HEK293 (cell line): ENCODE measurements around the gene CD47.

Experiments
- CTCF ChIA-PET: fragments of 350-600 bp; formaldehyde crosslinking; extraction: SDS; loops from one replicate; lab custom pipeline; 2021; ENCODE audit warnings: antibody characterized with exemption; lab: Yijun Ruan, JAX
- POLR2A ChIA-PET: fragments of 300-600 bp; formaldehyde crosslinking; extraction: SDS; loops from one replicate; lab custom pipeline; 2020; ENCODE audit warnings: antibody characterized with exemption, inconsistent platforms; lab: Yijun Ruan, JAX
- H3K27ac ChIP-seq: fragments of 200-500 bp; sonication (Bioruptor generic); 2 replicates; pipeline ENCODE4 v1.5.1; 2014; ENCODE audit warnings: low read depth, low read length, control low read depth, inconsistent platforms; ENCODE audit errors: extremely low read depth
- H3K36me3 ChIP-seq, 2 experiments: fragments of 200-500 bp in 1 of 2; sonication (Bioruptor generic) in 1 of 2; 1 replicate in 1 of 2; 2 replicates in 1 of 2; pipeline ENCODE4 v1.5.1; 2014 to 2017; ENCODE audit warnings: inconsistent platforms in 2 of 2, low read length in 2 of 2; ENCODE audit not compliant: control insufficient read depth in 2 of 2, insufficient read depth in 1 of 2
- H3K4me1 ChIP-seq: fragments of 200-500 bp; sonication (Bioruptor generic); 2 replicates; pipeline ENCODE4 v1.5.1; 2014; ENCODE audit warnings: mild to moderate bottlenecking, low read length, inconsistent platforms; ENCODE audit not compliant: control insufficient read depth, insufficient read depth
- H3K4me3 ChIP-seq: 2 replicates; pipeline ENCODE4 v1.5.1; 2011; ENCODE audit warnings: low read depth, mild to moderate bottlenecking, control low read depth, low read length, moderate library complexity
- H3K9me3 ChIP-seq: fragments of 200-500 bp; sonication (Bioruptor generic); 2 replicates; pipeline ENCODE4 v1.5.1; 2014; ENCODE audit warnings: low read depth, low read length, inconsistent platforms; ENCODE audit not compliant: control insufficient read depth, insufficient read depth
- GLIS1 ChIP-seq: fragments of 450-650 bp; formaldehyde crosslinking; IDR thresholded peaks from 2 replicates; pipeline ENCODE4 v1.5.1; 2016; ENCODE audit warnings: missing biosample characterization, missing genetic modification characterization
- MZF1 ChIP-seq: fragments of 450-650 bp; formaldehyde crosslinking; IDR thresholded peaks from 2 replicates; pipeline ENCODE4 v1.5.1; 2017; ENCODE audit warnings: missing biosample characterization, missing genetic modification characterization, borderline replicate concordance
- ZBTB20 ChIP-seq: fragments of 450-650 bp; formaldehyde crosslinking; IDR thresholded peaks from 2 replicates; pipeline ENCODE4 v1.5.1; 2016; ENCODE audit warnings: missing biosample characterization, missing genetic modification characterization
- ZNF112 ChIP-seq: fragments of 450-650 bp; formaldehyde crosslinking; IDR thresholded peaks from 2 replicates; pipeline ENCODE4 v1.5.0; 2017; ENCODE audit warnings: missing biosample characterization, missing genetic modification characterization
- ZNF114 ChIP-seq: fragments of 450-650 bp; formaldehyde crosslinking; IDR thresholded peaks from 2 replicates; pipeline ENCODE4 v1.5.0; 2017; ENCODE audit warnings: missing biosample characterization, missing genetic modification characterization
- ZNF121 ChIP-seq: fragments of 450-650 bp; formaldehyde crosslinking; IDR thresholded peaks from 2 replicates; pipeline ENCODE4 v1.5.1; 2016; ENCODE audit warnings: missing biosample characterization, missing genetic modification characterization
- ZNF146 ChIP-seq: fragments of 450-650 bp; formaldehyde crosslinking; IDR thresholded peaks from 2 replicates; pipeline ENCODE4 v1.5.1; 2016; ENCODE audit warnings: missing biosample characterization, missing genetic modification characterization
- ZNF169 ChIP-seq: fragments of 450-650 bp; formaldehyde crosslinking; IDR thresholded peaks from 2 replicates; pipeline ENCODE4 v1.5.1; 2016; ENCODE audit warnings: missing biosample characterization, missing genetic modification characterization
- ZNF239 ChIP-seq: fragments of 450-650 bp; formaldehyde crosslinking; IDR thresholded peaks from 2 replicates; pipeline ENCODE4 v1.5.1; 2016; ENCODE audit warnings: missing biosample characterization, missing genetic modification characterization
- ZNF354C ChIP-seq: fragments of 450-650 bp; formaldehyde crosslinking; IDR thresholded peaks from 2 replicates; pipeline ENCODE4 v1.5.1; 2016; ENCODE audit warnings: missing biosample characterization, missing genetic modification characterization, low read depth, borderline replicate concordance
- ZNF391 ChIP-seq: fragments of 450-650 bp; formaldehyde crosslinking; IDR thresholded peaks from 2 replicates; pipeline ENCODE4 v1.5.1; 2016; ENCODE audit warnings: low read depth, missing biosample characterization, missing genetic modification characterization, borderline replicate concordance
- ZNF416 ChIP-seq: fragments of 450-650 bp; formaldehyde crosslinking; IDR thresholded peaks from 2 replicates; pipeline ENCODE4 v1.5.1; 2016; ENCODE audit warnings: missing biosample characterization, missing genetic modification characterization
- ZNF433 ChIP-seq: fragments of 450-650 bp; formaldehyde crosslinking; IDR thresholded peaks from 2 replicates; pipeline ENCODE4 v1.5.1; 2016; ENCODE audit warnings: missing biosample characterization, missing genetic modification characterization, low read depth
- ZNF596 ChIP-seq: fragments of 450-650 bp; IDR thresholded peaks from 2 replicates; pipeline ENCODE4 v1.5.0; 2018; ENCODE audit warnings: missing biosample characterization, mild to moderate bottlenecking, missing genetic modification characterization, moderate library complexity
- ZNF600 ChIP-seq: fragments of 450-650 bp; formaldehyde crosslinking; IDR thresholded peaks from 2 replicates; pipeline ENCODE4 v1.5.1; 2016; ENCODE audit warnings: missing biosample characterization, missing genetic modification characterization
- ZNF791 ChIP-seq: fragments of 450-650 bp; formaldehyde crosslinking; IDR thresholded peaks from 2 replicates; pipeline ENCODE4 v1.5.1; 2016; ENCODE audit warnings: missing biosample characterization, missing genetic modification characterization
- TF ChIP-seq, protein P1 (sequence below): fragments of 450-650 bp; formaldehyde crosslinking; IDR thresholded peaks from 2 replicates; pipeline ENCODE4 v1.5.1; 2016; ENCODE audit warnings: missing biosample characterization, missing genetic modification characterization
- TF ChIP-seq, protein P2 (sequence below): fragments of 450-650 bp; formaldehyde crosslinking; IDR thresholded peaks from 2 replicates; pipeline ENCODE4 v1.5.1; 2016; ENCODE audit warnings: missing biosample characterization, missing genetic modification characterization
- TF ChIP-seq, protein P3 (sequence below): fragments of 450-650 bp; formaldehyde crosslinking; IDR thresholded peaks from 2 replicates; pipeline ENCODE4 v1.5.1; 2017; ENCODE audit warnings: missing biosample characterization, missing genetic modification characterization
- TF ChIP-seq, protein P4 (sequence below): IDR thresholded peaks from 2 replicates; pipeline ENCODE4 v1.6.1; 2011; ENCODE audit warnings: mild to moderate bottlenecking, low read depth, low read length, borderline replicate concordance
- TF ChIP-seq, protein P5 (sequence below): fragments of 450-650 bp; formaldehyde crosslinking; IDR thresholded peaks from 2 replicates; pipeline ENCODE4 v1.5.1; 2016; ENCODE audit warnings: missing biosample characterization, missing genetic modification characterization

CD47 gene

DNA sequence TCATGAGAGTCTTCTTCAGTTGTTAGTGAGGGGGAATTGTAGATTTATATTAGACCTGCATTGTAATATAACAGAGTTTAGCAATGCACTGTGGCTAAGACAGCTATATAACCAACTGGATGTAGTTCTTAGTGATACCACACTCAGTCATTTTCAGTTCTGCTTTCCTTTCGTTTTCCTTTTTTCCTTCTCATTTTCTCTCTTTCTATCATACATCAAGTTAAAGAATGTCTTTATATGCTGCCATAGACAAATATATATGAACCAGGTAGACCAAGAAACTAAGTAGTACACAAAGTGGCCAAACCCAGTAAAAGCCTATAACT, 43.7 kb upstream of the CD47 start (continued):
- TF ChIP-seq, protein P1, sequence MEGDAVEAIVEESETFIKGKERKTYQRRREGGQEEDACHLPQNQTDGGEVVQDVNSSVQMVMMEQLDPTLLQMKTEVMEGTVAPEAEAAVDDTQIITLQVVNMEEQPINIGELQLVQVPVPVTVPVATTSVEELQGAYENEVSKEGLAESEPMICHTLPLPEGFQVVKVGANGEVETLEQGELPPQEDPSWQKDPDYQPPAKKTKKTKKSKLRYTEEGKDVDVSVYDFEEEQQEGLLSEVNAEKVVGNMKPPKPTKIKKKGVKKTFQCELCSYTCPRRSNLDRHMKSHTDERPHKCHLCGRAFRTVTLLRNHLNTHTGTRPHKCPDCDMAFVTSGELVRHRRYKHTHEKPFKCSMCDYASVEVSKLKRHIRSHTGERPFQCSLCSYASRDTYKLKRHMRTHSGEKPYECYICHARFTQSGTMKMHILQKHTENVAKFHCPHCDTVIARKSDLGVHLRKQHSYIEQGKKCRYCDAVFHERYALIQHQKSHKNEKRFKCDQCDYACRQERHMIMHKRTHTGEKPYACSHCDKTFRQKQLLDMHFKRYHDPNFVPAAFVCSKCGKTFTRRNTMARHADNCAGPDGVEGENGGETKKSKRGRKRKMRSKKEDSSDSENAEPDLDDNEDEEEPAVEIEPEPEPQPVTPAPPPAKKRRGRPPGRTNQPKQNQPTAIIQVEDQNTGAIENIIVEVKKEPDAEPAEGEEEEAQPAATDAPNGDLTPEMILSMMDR: no peak
- TF ChIP-seq ZNF354C (no peak), ZNF146 (tag by site-specific recombination) (no peak), ZNF114 (tag by site-specific recombination) (no peak), ZNF112 (no peak), MZF1 (tag by site-specific recombination) (no peak), ZNF239 (tag by site-specific recombination) (no peak)
- TF ChIP-seq, protein P2, sequence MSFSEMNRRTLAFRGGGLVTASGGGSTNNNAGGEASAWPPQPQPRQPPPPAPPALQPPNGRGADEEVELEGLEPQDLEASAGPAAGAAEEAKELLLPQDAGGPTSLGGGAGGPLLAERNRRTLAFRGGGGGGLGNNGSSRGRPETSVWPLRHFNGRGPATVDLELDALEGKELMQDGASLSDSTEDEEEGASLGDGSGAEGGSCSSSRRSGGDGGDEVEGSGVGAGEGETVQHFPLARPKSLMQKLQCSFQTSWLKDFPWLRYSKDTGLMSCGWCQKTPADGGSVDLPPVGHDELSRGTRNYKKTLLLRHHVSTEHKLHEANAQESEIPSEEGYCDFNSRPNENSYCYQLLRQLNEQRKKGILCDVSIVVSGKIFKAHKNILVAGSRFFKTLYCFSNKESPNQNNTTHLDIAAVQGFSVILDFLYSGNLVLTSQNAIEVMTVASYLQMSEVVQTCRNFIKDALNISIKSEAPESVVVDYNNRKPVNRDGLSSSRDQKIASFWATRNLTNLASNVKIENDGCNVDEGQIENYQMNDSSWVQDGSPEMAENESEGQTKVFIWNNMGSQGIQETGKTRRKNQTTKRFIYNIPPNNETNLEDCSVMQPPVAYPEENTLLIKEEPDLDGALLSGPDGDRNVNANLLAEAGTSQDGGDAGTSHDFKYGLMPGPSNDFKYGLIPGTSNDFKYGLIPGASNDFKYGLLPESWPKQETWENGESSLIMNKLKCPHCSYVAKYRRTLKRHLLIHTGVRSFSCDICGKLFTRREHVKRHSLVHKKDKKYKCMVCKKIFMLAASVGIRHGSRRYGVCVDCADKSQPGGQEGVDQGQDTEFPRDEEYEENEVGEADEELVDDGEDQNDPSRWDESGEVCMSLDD (tag by site-specific recombination): no peak
- TF ChIP-seq, protein P3, sequence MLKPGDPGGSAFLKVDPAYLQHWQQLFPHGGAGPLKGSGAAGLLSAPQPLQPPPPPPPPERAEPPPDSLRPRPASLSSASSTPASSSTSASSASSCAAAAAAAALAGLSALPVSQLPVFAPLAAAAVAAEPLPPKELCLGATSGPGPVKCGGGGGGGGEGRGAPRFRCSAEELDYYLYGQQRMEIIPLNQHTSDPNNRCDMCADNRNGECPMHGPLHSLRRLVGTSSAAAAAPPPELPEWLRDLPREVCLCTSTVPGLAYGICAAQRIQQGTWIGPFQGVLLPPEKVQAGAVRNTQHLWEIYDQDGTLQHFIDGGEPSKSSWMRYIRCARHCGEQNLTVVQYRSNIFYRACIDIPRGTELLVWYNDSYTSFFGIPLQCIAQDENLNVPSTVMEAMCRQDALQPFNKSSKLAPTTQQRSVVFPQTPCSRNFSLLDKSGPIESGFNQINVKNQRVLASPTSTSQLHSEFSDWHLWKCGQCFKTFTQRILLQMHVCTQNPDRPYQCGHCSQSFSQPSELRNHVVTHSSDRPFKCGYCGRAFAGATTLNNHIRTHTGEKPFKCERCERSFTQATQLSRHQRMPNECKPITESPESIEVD (tag by site-specific recombination): no peak

DNA sequence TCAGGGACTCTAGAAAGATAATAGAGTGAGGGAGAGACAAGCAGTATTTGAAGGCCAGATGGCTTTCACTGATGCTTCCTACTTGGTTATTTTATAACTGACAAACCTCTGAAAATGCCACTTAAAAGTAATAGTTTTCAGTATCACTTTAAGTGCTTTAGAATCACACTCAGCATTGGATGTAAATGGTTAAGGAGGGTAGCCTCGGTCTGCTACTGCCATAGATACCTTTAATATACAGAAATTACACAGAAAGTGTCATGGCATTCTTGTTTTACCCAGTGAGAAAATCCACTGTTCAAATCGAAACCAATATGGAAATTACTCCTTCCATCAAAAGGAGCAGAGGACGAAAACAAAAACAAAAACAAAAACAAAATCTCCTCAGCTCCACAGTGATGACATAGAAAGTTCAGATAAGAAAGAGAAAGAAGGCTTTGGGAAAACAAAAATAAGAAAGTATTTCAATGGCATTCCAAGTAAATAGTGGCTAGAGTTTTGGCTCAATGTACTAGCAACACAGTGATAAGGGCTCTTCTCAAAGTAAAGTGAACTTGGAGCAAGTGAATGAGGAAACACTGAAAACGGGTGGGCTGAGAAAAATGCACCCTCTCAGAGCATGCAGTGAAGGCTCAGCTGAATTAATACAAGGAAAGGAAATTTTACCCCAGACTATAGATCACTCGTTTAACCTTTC, 43.2 kb upstream of the CD47 start:
- no peak overlapping the region for H3K27ac ChIP-seq

More for the DNA sequence above, 43.2 kb upstream of the CD47 start:
- no peaks in the 10 kb centered on the region for H3K36me3 ChIP-seq
- no peak for TF ChIP-seq ZNF416 (tag by site-specific recombination)
- TF ChIP-seq ZBTB20: no peak
- no peak for TF ChIP-seq ZNF112
- no peak for TF ChIP-seq GLIS1
- TF ChIP-seq, protein P4, sequence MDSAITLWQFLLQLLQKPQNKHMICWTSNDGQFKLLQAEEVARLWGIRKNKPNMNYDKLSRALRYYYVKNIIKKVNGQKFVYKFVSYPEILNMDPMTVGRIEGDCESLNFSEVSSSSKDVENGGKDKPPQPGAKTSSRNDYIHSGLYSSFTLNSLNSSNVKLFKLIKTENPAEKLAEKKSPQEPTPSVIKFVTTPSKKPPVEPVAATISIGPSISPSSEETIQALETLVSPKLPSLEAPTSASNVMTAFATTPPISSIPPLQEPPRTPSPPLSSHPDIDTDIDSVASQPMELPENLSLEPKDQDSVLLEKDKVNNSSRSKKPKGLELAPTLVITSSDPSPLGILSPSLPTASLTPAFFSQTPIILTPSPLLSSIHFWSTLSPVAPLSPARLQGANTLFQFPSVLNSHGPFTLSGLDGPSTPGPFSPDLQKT: no peak
- no peak for TF ChIP-seq ZNF391 (tag by site-specific recombination)
- TF ChIP-seq ZNF596: no peak
- no peak for TF ChIP-seq ZNF239 (tag by site-specific recombination)
- no peak for TF ChIP-seq ZNF121 (tag by site-specific recombination)
- no peak for TF ChIP-seq ZNF791 (tag by site-specific recombination)
- TF ChIP-seq ZNF433 (tag by site-specific recombination): no peak
- TF ChIP-seq, protein P5, sequence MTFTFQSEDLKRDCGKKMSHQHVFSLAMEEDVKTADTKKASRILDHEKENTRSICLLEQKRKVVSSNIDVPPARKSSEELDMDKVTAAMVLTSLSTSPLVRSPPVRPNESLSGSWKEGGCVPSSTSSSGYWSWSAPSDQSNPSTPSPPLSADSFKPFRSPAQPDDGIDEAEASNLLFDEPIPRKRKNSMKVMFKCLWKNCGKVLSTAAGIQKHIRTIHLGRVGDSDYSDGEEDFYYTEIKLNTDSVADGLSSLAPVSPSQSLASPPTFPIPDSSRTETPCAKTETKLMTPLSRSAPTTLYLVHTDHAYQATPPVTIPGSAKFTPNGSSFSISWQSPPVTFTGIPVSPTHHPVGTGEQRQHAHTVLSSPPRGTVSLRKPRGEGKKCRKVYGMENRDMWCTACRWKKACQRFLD: no peak
- no peak for TF ChIP-seq ZNF600 (tag by site-specific recombination)
- TF ChIP-seq ZNF169 (tag by site-specific recombination): no peak
- TF ChIP-seq, all 188 proteins: peak for 0
- Histone ChIP-seq H3K4me3 (no peak overlapping the region), H3K9me3 (no peaks in the 10 kb centered on the region), H3K4me1 (no peaks in the 10 kb centered on the region)
- POLR2A ChIA-PET: no interaction called here
- CTCF ChIA-PET: interaction anchor here (0.7 kb wide), 2 partner anchors 44 to 940 kb away, joined by 3 read pairs; no protein-coding TSS in a partner anchor
